ENCODE measurements around the gene CPN1. TPM values are rescaled to one million over a fixed set of nuclear protein-coding genes. Genes with fewer than 3 reads are reported as not detected.

CPN1 gene
- total RNA-seq (2022; extraction: Qiagen RNA extraction), result 0.15 to 0.45 TPM (median 0.35 TPM) in 5 replicates

GRCh38 chr10:100081075-100082001, at the start of gene CPN1:
Gene CPN1 (minus strand): TSS chr10:100081869. CDS start chr10:100081625, 244 bp downstream.

GRCh38 chr10:100009793-100010676, 71.6 kb downstream of the CPN1 start, which contains the start of gene DNMBP:
Gene DNMBP (minus strand): TSS chr10:100009947. CDS start chr10:99972124, 37,823 bp downstream.

Other genes starting within 250 kb of the CPN1 start
- gene DNMBP, start 71.9 kb downstream of the CPN1 start, total RNA-seq (2022; extraction: Qiagen RNA extraction), result 21.8 to 28.1 TPM (median 27.3 TPM) in 5 replicates
- gene ERLIN1, start 104.2 kb upstream of the CPN1 start, total RNA-seq (2022; extraction: Qiagen RNA extraction), result 41.1 to 59.5 TPM (median 50.9 TPM) in 5 replicates
- 17.9 to 21.8 TPM (median 20.9 TPM) in 5 replicates for gene CHUK, start 147.7 kb upstream of the CPN1 start, total RNA-seq (2022; extraction: Qiagen RNA extraction)
- 19.3 to 24.6 TPM (median 19.5 TPM) in 5 replicates for gene CWF19L1, start 185.8 kb upstream of the CPN1 start, total RNA-seq (2022; extraction: Qiagen RNA extraction)
- gene BLOC1S2, start 204.8 kb upstream of the CPN1 start, total RNA-seq (2022; extraction: Qiagen RNA extraction), result 87.0 to 112 TPM (median 99.2 TPM) in 5 replicates
- 0.06 to 0.21 TPM (median 0.09 TPM) in 5 replicates for gene PKD2L1, start 248.4 kb upstream of the CPN1 start, total RNA-seq (2022; extraction: Qiagen RNA extraction)

All from A549 treated with Mapracorat at 1 μM for 4 hours (cell line).